ENCODE measurements around the gene CAD.
"Not testable (repeated sequence)": the region's sequence is repeated elsewhere in the genome, so short reads cannot be mapped to it uniquely, and the experiment has no call there.

The CAD gene

DNA sequence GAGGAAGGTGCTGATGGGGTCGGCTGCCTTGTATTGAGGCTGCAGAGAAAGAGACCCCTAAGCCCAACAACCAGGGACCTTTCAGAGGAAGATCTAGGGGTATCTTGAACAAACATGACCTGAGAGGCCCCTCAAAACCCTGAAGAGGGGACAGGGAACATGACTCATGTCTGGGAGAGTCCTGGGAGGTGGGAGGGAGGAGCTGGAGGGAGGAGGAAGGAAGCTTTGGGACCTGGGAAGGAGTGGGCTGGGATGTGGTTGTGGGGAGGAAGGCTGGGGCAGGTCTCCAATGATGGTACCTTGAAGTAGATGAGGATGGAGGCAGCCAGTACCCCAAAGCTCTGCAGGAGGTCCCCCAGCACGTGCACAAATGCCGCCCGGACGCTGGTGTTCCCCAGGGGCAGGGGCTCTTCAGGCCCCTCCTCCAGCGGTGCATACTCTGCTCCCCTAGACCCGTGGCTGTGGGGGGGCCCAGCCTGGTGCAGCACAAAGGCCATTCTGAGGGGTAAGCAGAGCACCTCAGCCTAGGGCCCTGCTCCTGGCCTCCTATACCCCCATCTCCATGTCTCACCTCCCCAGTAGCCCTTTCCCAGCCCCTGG lies 39.8 kb downstream of the CAD start:
- DNase-seq (ENCODE audit: low read depth) = no peak

DNA sequence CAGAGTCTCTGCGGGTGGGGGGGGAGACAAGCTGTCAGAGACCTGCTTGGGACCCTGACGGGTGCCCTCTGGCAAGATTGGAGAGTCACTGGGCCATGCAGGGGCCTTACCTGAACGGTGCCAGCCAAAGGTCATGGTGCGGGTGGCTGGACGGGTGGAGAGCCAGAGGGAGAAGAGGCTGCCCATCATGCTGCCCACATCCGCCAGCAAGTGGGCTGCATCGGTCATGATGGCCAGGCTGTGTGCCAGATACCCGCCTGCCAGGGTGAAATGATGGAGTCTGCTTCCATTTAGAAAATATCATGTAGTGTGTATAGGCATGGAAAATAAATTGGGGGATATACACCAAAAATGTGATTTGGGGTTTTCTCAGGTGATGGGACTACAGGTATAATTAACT lies 40.9 kb downstream of the CAD start:
- DNase-seq (ENCODE audit: low read depth) = no peak

DNA sequence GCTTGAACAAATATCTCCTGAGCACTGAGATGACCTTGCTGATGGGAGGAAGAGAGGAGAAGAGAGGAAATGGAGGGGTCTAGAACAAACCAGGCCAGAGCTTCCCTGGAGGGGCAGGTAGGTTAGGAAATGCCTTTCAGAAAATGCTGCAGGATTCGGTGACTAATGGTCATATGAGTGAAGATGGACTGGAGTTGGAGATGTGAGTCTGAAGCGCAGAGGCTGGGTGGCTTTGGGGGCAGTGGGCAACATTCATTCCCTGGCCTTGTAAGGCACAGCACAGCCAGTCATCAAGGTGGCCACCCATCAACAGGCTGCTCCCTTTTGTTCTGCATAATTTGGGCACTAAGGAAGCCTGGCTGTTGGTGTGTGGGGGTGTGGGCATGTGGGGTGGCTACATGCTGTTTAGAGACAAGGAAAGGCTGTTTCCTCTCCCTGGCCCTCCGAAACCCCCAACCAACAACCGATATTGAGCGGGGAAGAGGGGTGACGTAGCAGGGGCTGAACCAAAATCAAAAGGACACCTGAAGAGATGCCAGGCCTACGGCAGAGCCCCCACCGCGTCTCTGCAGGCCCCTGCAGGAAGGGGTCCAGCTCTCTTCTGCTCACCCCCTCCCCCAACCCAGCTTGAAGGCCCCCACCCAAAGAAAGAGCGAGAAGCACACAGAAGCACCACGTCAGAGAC lies 44.2 kb downstream of the CAD start:
- DNase-seq (ENCODE audit: low read depth) = no peak

- DNase-seq (ENCODE audit: low read depth) = no peak
Measured at GRCh38 chr2:27261926-27262298, 44.7 kb downstream of the CAD start.

DNA sequence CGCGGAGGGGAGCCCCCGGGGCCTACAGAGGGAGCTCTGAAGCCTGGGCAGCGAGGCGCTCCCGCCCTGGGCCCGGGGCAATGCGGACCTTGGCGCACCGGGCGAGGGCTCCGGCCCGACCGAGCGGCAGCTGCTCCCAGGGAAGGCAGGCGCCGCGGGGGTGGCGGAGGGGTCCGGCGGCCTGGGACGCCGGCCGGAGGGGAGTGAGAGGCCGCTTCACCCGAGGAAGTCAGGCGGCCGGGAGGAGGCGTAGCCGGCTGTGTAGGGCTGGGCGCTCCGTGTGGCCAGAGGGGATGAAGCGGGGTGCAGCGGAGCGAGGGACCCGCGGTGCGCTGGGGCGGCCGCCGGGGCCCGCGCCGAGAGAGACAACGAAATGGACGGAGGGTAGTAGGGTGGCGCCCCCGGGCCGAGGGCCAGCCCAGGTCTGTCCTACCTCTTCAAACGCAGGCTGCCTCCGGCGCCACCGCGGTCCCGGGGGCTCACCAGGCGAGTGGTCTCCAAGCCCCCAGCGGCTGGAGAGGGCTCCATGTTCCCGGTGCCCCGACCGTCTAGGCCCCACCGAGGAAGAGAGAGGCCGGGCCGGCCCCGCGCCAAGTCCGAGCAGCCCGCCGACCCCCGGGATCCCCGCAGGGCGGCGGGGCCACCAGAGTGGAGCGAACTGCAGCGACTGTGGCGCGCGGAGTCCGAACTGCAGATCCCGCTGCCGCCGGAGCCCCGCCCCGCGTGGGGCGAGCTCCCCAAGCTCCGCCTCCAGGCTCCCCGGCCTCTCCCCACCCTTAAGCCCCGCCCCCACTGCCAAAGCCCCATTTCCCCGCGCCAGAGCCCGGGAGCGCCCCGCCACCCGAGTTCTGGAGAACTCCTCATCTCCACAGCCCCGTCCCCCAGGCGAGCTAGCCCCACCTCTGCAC lies 45.5 kb downstream of the CAD start, which contains the start of gene SLC30A3:
SLC30A3 (minus strand) TSS at position 669 of the 908 bp plus-strand sequence; CDS start at position 528, 141 bp downstream.
- no peak for DNase-seq (ENCODE audit: low read depth)

GRCh38 chr2:27263287-27264252 lies 46.4 kb downstream of the CAD start:
- no peak for DNase-seq (ENCODE audit: low read depth)

DNA sequence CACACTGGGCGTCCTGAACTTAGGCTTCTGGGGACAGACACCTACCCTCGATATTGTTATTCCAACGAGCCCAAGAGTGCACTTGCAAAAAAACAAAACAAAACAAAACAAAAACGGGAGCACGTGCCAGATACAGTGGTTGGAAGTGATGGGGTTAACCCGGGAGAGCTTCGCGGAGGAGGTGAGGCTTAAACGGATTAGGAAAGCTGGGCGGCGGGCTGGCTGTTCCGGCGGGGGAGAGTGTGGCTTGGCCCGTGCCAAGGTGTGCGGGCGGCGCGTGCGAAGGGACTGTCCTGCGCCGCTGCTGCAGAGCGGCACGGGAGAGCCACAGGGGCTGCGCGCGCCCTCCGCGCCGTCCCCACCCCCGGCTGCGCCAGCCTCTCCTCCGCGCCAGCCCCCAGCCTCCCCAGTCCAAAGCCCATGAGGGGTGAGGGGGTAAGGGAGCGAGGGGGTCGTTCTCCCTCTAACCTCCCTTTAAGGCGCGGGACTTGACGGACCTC lies 47.1 kb downstream of the CAD start:
- DNase-seq (ENCODE audit: low read depth) = no peak

DNA sequence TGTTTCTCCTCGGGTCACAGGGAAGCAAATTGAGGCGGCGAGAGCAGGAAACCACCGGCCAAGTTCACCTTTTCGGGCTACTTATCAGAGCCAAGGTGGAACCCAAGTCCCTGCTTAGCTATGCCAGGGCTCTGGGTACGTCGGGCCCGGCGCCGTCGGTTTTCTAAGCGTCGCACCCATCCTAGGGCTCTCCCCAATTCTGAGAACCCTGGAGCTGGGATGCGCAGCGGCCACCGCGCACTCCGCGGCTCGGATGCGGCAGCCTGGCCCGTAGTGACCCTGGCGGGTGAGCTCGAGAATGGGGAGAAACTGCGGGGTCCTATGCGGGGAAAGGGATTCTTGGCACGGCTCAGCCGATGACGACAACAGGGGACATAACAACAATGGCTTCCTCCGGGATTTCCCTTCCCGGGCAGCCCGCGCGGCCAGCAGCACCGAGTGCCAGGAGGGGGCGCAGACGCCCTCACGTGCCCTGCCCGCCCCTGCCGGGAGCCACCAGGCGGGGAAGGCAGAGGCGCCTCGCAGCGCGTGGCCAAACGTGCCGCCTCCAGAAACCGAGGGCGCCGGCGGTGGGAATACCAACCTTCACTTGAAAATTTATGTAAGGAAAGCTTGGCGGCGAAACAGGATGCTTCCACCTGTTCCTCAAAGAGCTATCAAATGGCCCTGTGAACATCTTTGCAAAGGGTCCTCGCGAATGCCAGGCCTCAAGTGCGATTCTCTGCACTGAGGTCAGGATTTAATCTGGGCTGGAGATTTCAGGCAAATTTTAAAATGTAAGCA lies 47.8 kb downstream of the CAD start:
- DNase-seq (ENCODE audit: low read depth) = no peak

- DNase-seq (ENCODE audit: low read depth) = no peak
Measured at GRCh38 chr2:27265536-27265870, 48.3 kb downstream of the CAD start.

DNA sequence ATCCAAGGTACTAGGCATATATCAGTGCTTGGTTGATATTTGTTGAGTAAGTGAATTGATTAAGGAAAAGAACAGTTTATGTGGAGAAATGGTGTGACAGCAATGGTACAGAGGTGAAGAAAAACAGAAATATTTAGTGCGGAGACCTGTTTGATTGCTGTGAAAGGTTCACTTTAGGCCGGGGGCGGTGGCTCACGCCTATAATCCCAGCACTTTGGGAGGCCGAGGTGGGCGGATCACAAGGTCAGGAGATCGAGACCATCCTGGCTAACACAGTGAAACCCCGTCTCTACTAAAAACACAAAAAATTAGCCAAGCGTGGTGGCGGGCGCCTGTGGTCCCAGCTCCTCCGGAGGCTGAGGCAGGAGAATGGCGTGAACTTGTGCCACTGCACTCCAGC lies 51.1 kb downstream of the CAD start:
- not testable (repeated sequence) for DNase-seq (ENCODE audit: low read depth)

DNA sequence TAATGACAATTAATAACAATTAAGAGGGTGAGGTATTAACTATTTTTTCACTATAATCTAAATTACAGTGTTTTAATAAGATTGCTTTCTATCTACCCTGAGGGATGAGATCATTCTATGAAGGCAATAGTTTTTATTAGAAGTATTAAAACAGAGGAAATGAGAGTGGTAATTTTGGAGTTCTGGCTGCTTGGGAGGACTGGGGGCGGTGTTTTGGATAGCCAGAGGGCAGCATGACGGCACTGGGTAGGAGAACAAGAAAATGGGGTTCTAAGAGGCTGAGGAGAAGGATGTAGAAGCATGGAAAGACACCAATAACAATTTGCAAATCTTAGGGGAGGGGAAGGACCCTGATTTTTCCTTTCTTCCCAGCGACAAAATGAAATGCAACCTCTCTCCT lies 53.0 kb downstream of the CAD start:
- no peak for DNase-seq (ENCODE audit: low read depth)

DNA sequence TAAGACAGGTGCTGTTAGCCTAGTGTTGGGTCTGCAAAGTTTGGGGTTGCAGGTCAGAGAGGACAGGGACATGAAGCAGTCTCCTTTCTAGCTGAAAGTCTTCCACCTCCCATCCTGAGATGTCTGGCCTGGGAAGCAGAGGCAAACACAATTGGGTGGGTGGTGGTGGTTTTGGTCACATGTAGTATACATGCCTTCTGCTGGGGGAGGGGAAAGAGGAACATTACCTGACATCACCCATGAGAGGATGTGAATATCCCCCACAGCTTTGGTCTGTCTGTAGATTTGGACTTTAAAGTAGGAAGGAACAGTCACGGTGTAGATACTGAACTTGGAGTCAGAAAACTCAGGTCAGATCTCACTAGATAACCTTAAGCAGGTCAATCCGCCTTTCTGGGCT lies 53.5 kb downstream of the CAD start:
- no peak for DNase-seq (ENCODE audit: low read depth)

DNA sequence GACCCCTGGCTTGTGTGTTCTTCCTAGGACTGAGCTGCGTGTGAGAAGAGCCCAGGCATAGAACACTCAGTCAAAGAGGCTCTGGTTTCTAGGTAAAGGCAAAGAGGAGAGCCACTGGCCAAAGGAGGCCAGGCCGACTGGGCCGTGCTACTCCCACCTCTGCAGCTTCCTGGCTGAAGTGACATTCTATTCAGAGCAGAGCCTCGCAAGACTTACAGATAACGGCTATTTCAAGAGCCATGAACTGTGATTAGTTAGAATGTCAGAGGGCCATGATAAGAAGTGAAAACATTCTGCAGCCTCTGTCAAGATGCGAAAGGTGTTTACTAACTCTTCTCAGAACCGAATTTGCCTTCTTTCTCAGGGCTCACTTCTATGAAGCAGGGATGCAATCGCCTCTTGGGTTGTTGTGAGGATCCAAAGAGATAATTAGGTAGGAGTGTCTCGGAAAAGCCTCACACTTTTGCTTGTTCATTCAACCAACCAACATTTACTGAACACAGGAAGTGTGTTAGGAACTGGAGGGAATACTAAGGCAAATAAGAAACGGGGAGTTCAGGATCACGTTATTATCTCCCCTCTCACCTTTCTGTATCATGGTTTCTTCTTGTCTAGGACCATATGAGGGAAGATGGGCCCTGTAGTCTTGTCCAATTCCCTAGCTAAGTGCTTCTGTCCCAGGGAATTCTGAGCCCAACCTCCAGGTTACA lies 54.6 kb downstream of the CAD start:
- DNase-seq (ENCODE audit: low read depth) = no peak

DNA sequence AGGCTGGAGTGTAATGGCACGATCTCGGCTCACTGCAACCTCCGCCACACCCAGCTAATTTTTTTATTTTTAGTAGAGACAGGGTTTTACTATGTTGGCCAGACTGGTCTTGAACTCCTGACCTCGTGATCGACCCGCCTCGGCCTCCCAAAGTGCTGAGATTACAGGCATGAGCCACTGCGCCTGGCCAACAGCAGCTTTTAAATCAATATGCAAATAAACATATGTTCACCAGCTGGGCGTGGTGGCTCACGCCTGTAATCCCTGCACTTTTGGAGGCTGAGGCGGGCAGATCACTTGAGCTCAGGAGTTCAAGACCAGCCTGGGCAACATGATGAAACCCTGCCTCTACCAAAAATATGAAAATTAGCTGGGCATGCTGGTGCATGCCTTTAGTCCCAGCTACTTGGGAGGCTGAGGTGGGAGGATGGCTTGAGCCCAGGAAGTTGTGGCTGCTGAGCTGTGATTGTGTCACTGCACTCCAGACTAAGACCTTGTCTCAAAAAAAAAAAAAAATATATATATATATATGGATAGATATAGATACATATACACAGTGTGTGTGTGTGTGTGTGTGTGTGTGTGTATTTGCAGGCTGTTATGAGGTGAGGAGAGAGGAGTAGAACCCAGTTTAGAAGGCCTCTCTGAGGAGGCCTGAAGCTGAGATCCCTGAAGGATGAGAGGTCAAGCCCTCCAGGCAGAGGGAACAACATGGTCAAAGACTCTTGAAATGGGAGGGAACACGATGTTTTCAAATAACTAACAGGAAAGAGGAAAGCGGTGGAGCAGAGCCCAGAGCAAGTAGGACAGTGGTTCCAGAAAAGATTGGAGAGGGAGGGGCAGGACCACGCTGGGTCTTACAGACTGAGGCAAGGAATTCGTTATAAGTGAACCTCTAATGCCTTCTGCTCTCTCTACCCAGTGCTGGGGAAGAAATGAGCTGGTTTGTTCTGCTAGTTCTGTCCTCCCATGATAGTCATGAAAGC lies 55.7 kb downstream of the CAD start:
- not testable (repeated sequence) for DNase-seq (ENCODE audit: low read depth)

- DNase-seq (ENCODE audit: low read depth) = no peak
Measured at GRCh38 chr2:27275211-27276150, 58.3 kb downstream of the CAD start, which contains the start of gene DNAJC5G. TSS of gene DNAJC5G (plus strand) at chr2:27275433. CDS start at chr2:27276729, 1,296 bp downstream.

DNA sequence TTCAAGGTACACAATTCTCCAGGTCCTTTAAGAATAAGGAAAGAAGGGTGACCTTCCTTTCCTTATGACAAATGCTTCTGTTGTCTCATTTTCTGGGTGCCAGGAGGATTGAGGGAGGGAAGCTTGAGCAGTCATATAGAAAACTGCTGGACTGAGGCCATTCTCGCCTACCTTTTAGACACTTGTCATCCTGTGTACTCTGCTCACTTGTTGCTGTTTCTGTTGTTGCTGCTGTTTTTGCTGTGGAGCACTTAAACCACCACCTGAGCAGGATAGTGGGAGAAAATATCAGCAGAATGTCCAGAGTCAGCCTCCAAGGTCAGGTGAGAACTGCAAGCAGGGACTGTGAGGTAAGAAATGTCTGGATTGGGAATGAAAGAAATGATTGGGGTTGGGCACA lies 60.8 kb downstream of the CAD start:
- no peak for DNase-seq (ENCODE audit: low read depth)

DNA sequence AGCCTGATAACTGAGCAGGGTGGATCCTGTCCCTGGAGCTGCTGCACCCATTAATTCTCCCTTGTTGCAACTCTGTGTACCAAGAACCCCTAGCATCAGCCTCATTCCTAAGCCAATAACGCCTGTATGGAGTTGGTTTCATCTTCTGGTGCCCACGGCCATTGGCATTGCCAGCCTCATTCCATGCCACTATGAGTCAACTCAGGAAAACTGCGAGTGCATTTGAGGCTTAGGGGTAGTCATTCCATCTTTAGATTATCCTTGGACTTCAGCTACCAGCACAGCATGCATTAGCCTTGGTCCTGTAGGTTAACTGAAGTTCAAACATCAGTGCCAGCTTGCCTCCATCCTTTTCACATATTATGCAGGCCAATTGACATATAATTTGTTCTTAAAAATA lies 63.7 kb downstream of the CAD start:
- DNase-seq (ENCODE audit: low read depth) = no peak

DNA sequence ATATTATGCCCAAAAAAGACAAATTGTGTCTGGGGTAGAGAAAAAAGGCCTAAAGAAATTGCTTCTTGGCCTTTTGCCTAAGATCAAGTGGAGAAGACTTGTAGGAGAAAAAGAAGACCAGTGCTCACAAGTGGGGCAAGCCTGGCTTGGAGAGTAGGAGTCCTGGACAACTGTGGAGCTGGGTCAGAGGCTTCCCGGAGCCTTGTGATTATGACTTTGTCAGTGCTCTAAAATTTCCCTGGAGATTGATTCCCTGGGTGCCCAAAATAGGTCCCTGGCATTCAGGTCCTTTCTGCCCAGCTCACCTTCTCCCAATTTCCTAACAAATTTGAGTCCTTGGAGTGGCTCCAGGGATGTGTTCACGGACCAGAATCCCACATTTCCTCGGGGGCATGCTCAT lies 64.3 kb downstream of the CAD start:
- no peak for DNase-seq (ENCODE audit: low read depth)
